OCI-LY3 (cell line): ENCODE data around the gene SMC1B.
"Not testable (repeated sequence)": the region's sequence is repeated elsewhere in the genome, so short reads cannot be mapped to it uniquely, and the experiment has no call there.

Experiments used
- H2AFZ ChIP-seq: fragments of 200-600, 300-600 bp; shearing (Covaris generic); 2 replicates; pipeline ENCODE4 v1.6.0; 2014; ENCODE audit warnings: antibody characterized with exemption, low read depth, low read length
- H3K27ac ChIP-seq: fragments of 200-600, 300-600 bp; sonication (generic); 2 replicates; pipeline ENCODE4 v1.5.1; 2014; ENCODE audit warnings: mild to moderate bottlenecking, low read length, moderate library complexity, mixed read lengths
- H3K27me3 ChIP-seq: fragments of 200-600, 300-600 bp; sonication (generic); 2 replicates; pipeline ENCODE4 v1.6.1; 2014; ENCODE audit warnings: low read depth, low read length, mixed read lengths
- H3K36me3 ChIP-seq: fragments of 200-600, 300-600 bp; sonication (generic); replicated peaks from 2 replicates; pipeline ENCODE3; 2014; ENCODE audit warnings: low read depth, low read length, mixed read lengths
- H3K4me1 ChIP-seq: fragments of 300-600, 200-600 bp; sonication (generic); 2 replicates; pipeline ENCODE4 v1.6.1; 2014; ENCODE audit warnings: low read length, mixed read lengths
- H3K4me2 ChIP-seq: fragments of 200-600, 300-600 bp; sonication (generic); 2 replicates; pipeline ENCODE4 v1.6.1; 2014; ENCODE audit warnings: low read length, mixed read lengths
- H3K4me3 ChIP-seq: fragments of 300-600, 200-600 bp; sonication (generic); 2 replicates; pipeline ENCODE4 v1.5.1; 2014; ENCODE audit warnings: antibody characterized with exemption, mild to moderate bottlenecking, low read length, moderate library complexity
- H3K79me2 ChIP-seq: fragments of 300-600, 200-600 bp; shearing (Covaris generic); 2 replicates; pipeline ENCODE4 v1.6.1; 2014; ENCODE audit warnings: mild to moderate bottlenecking, low read length, mixed read lengths
- H3K9ac ChIP-seq: fragments of 300-600, 200-600 bp; shearing (Covaris generic); 2 replicates; pipeline ENCODE4 v1.6.0; 2014; ENCODE audit warnings: mild to moderate bottlenecking, low read length, moderate library complexity
- H3K9me3 ChIP-seq: fragments of 200-600, 300-600 bp; shearing (Covaris generic); 2 replicates; pipeline ENCODE4 v1.6.1; 2014; ENCODE audit warnings: low read length, mixed read lengths; ENCODE audit not compliant: insufficient read depth
- H4K20me1 ChIP-seq: fragments of 200-600, 300-600 bp; sonication (generic); 2 replicates; pipeline ENCODE4 v1.6.1; 2016; ENCODE audit warnings: low read length, mixed read lengths; ENCODE audit not compliant: insufficient read depth
- EZH2phosphoT487 ChIP-seq: fragments of 200-600 bp; shearing (Covaris generic); IDR thresholded peaks from 2 replicates; pipeline ENCODE4 v1.6.1; 2018; ENCODE audit warnings: antibody characterized with exemption, mixed run types, low read depth
- TF ChIP-seq, protein P1 (sequence below): fragments of 200-600, 300-600 bp; sonication (generic); IDR thresholded peaks from 2 replicates; pipeline ENCODE4 v1.5.1; 2014; ENCODE audit warnings: antibody characterized with exemption, low read length, low read depth

Gene SMC1B

DNA sequence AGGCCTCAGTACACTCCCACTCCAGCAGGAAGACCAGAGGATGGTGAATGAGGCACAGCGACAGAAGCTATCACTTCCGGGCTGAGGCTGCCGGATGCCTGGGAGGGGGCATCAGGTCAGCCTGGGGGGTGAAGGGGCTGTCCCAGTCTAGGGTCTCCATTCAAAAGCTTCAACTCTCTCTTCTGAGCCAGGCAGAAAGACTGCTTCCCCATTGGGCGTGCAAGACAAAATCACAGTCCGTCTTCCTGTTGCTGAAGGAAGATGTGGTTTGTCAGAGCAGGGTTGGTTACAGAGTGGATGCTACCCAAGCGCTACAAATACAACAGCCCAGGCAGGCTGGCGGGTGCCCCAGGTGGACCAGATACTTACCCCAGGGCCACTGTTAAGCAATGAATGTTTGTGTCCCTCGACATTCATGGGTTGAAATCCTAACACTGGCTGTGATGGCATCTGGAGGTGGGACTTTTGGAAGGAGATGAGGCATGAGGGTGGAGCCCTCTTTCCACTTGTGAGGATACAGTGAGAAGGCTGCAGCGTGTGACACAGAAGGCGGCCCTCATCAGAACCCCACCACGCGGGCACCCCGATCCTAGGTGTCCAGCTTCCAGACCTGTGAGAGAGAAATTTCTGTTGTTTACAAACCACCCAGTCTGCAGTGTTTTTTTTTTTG lies 116.6 kb downstream of the SMC1B start:
- Histone ChIP-seq H3K27ac (no peak overlapping the region), H3K4me3 (no peak overlapping the region), H3K36me3 (no peaks in the 10 kb centered on the region), H2AFZ (peak overlapping the region; percentile 60), H3K9ac (no peak overlapping the region), H3K79me2 (no peaks in the 10 kb centered on the region), H3K4me1 (peaks cover 24% of the 10 kb centered on the region), H3K27me3 (peaks cover 7% of the 10 kb centered on the region; the same call in 1 of the 2 replicates), H3K9me3 (no peaks in the 10 kb centered on the region), H3K4me2 (peak overlapping the region; percentile 26), H4K20me1 (no peaks in the 10 kb centered on the region)
- TF ChIP-seq, protein P1, sequence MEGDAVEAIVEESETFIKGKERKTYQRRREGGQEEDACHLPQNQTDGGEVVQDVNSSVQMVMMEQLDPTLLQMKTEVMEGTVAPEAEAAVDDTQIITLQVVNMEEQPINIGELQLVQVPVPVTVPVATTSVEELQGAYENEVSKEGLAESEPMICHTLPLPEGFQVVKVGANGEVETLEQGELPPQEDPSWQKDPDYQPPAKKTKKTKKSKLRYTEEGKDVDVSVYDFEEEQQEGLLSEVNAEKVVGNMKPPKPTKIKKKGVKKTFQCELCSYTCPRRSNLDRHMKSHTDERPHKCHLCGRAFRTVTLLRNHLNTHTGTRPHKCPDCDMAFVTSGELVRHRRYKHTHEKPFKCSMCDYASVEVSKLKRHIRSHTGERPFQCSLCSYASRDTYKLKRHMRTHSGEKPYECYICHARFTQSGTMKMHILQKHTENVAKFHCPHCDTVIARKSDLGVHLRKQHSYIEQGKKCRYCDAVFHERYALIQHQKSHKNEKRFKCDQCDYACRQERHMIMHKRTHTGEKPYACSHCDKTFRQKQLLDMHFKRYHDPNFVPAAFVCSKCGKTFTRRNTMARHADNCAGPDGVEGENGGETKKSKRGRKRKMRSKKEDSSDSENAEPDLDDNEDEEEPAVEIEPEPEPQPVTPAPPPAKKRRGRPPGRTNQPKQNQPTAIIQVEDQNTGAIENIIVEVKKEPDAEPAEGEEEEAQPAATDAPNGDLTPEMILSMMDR, result no peak
- no peak for TF ChIP-seq EZH2phosphoT487

DNA sequence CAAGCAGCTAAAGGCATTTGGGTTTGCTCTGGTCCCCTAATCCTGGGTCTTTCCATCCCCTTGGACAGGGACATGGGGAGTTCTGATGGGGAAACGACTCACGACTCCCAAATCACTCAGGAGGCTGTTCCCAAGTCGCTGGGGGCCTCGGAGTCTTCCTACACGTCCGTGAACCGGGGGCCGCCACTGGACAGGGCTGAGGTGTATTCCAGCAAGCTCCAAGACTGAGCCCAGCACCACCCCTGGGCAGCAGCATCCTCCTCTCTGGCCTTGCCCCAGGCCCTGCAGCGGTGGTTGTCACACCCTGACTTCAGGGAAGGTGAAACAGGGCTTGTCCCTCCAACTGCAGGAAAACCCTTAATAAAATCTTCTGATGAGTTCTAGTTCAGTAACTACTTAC lies 117.9 kb downstream of the SMC1B start:
- Histone ChIP-seq H2AFZ (no peak overlapping the region), H3K4me3 (no peak overlapping the region), H3K4me2 (no peak overlapping the region), H3K27me3 (peaks cover 7% of the 10 kb centered on the region; the same call in 1 of the 2 replicates), H3K79me2 (no peaks in the 10 kb centered on the region), H4K20me1 (no peaks in the 10 kb centered on the region), H3K9me3 (no peaks in the 10 kb centered on the region), H3K4me1 (peaks cover 34% of the 10 kb centered on the region), H3K27ac (no peak overlapping the region), H3K9ac (no peak overlapping the region), H3K36me3 (no peaks in the 10 kb centered on the region)
- TF ChIP-seq EZH2phosphoT487, result no peak
- TF ChIP-seq, protein P1, result no peak

DNA sequence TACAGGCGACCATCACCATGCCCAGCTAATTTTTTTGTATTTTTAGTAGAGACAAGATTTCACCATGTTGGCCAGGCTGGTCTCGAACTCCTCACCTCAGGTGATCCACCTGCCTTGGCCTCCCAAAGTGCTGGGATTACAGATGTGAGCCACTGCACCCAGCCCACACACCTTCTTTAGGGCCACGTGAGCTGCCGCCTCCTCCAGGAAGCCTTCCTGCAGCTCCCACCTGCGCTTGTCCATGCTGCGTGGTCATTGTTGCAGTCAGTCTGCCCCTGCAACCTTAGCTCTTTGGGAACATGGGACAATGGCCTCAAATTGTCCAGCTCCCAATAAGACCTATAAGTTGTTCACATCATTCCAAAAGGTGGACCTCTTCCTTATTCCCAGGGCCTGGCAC lies 118.4 kb downstream of the SMC1B start:
- not testable (repeated sequence) for H2AFZ ChIP-seq, H3K79me2 ChIP-seq, H4K20me1 ChIP-seq, H3K27ac ChIP-seq, H3K9me3 ChIP-seq, H3K36me3 ChIP-seq, H3K4me2 ChIP-seq, H3K9ac ChIP-seq, H3K4me3 ChIP-seq, H3K27me3 ChIP-seq
- peaks cover 39% of the 10 kb centered on the region for H3K4me1 ChIP-seq
